ENCODE results near the gene DUSP5. TPM values are rescaled to one million over a fixed set of nuclear protein-coding genes. Genes with fewer than 3 reads are reported as not detected.
A peak's percentile ranks its signal among the peaks of the same experiment; 100 is the strongest.

The DUSP5 gene
- total and polyA plus RNA-seq, 2 of the 4 experiments (the other 2 are of a cell fraction) = 42.1 to 48.1 TPM

DNA sequence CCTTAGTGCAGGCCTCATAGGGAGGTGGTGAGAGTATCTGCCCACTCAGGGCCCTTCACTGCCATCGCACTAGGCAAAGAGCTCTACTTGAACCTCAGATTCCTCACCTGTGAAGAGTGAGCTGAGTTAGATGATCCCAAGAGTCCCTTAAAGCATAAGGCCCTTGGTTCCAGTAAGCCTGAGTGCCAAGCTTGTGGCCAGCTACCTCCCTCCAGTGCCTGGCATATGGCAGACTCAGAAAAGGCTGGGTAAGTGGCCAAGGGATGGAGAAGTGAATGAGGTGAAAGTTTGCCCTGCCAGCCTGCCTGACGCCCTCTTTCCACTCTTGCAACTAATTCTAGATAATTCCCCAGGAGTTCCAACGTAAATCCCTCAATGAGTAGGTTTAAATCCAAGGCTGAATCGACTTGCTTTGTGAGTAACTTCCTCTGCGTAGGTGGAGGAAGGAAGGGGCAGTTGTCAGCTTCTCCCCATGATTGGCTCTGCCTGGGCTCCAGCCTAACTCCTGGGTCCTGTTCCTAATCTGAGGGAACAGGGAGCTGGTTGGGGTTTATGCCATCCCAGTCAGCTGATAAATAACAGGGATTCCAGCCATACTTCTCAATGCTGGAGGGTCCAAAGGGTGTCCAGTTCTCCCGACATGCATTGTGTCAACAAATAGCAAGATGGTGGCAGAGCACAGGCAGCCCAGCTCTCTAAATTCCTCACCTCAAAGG is 14.2 kb downstream of the DUSP5 start:
- Histone ChIP-seq H3K23ac (ENCODE audit: low read depth, low read length) (peak overlapping the region; percentile 1; the same call in 1 of the 2 replicates), H3K4me2 (ENCODE audit: low read depth, low read length) (no peak overlapping the region), H4K5ac (ENCODE audit: low read depth, low read length) (peak overlapping the region; percentile 32), H3K27me3 (ENCODE audit: control insufficient read depth, insufficient read depth, low read length) (no peaks in the 10 kb centered on the region), H3K27ac (ENCODE audit: insufficient read depth, low read length) (peak overlapping the region; percentile 62), H4K8ac (ENCODE audit: low read depth in 2 of 2, low read length in 2 of 2) (peak overlapping the region in 1 of 2 experiments; percentile 23; a peak in 3 of 4 replicates), H3K9ac (ENCODE audit: low read depth, low read length) (no peak overlapping the region), H3K18ac (ENCODE audit: low read depth, low read length) (peak overlapping the region; percentile 38), H3K14ac (replicated peaks; ENCODE audit: low read depth, low read length) (peak overlapping the region; percentile 51), H3K9me1 (ENCODE audit: insufficient read depth, low read length) (peaks cover 29% of the 10 kb centered on the region), H3K9me3 (ENCODE audit: control insufficient read depth, insufficient read depth, low read length) (no peaks in the 10 kb centered on the region), H2BK20ac (ENCODE audit: low read depth, low read length) (peak overlapping the region; percentile 60; the same call in 1 of the 2 replicates), H3K4me1 (ENCODE audit: control insufficient read depth, insufficient read depth, low read length) (peaks cover 16% of the 10 kb centered on the region), H3K56ac (ENCODE audit: extremely low read depth, insufficient read depth, low read length) (no peak overlapping the region), H2BK15ac (ENCODE audit: low read depth, low read length) (peak overlapping the region; percentile 53; the same call in 2 of the 3 replicates), H3K79me1 (ENCODE audit: low read depth in 1 of 2, low read length in 2 of 2) (peaks cover 50 to 81% of the 10 kb centered on the region in 2 experiments), H3K4me3 (ENCODE audit: insufficient read depth, low read depth, low read length) (no peak overlapping the region), H2BK5ac (ENCODE audit: low read depth, low read length, poor library complexity, severe bottlenecking) (peak overlapping the region; percentile 20), H2AK5ac (ENCODE audit: low read depth, low read length) (peak overlapping the region; percentile 60), H2AK9ac (replicated peaks; ENCODE audit: low read depth, low read length, poor library complexity) (peak overlapping the region; percentile 57), H3K4ac (ENCODE audit: low read depth, low read length) (peak overlapping the region; percentile 65), H4K91ac (ENCODE audit: insufficient read depth, low read depth, low read length) (peak overlapping the region; percentile 56; the same call in 1 of the 2 replicates), H4K20me1 (ENCODE audit: insufficient read depth, low read length) (peaks cover 33% of the 10 kb centered on the region), H3K36me3 (ENCODE audit: control insufficient read depth, insufficient read depth, low read length) (peaks cover 51% of the 10 kb centered on the region), H2BK120ac (ENCODE audit: low read depth, low read length) (peak overlapping the region; percentile 45; the same call in 1 of the 2 replicates), H2AFZ (replicated peaks; ENCODE audit: low read length, poor library complexity) (no peak overlapping the region)
- CTCF ChIA-PET = interaction anchor here (0.8 to 1.8 kb wide), 3 partner anchors 8 to 35 kb away, joined by 3 to 5 read pairs (median 3); no protein-coding TSS in a partner anchor
- in situ Hi-C loops (cut with MboI; ENCODE audit: low sequenced_read_pairs) (no loop called here), dilution Hi-C loops (cut with HindIII; ENCODE audit: low sequenced_read_pairs, unreplicated experiment) (no loop called here), intact Hi-C loops (cut with micrococcal nuclease) (no loop called here)
- ATAC-seq (ENCODE audit: low read depth) = no peak
- no CpG with 5 or more reads among the region's 6 CpGs for WGBS, 2 experiments (ENCODE audit: extremely low coverage in 2 of 2, insufficient read length in 1 of 2)
- DNase-seq = no peak
- POLR2A ChIA-PET (ENCODE audit: unreplicated experiment) = interaction anchor here (1.0 kb wide), 1 partner anchor 8 kb away, joined by 3 read pairs; no protein-coding TSS in a partner anchor
- no peak for TF ChIP-seq FOS (IDR thresholded peaks at IDR 0.05; ENCODE audit: low read depth, low read length)
- no peak; the same call in none of the 2 replicates for TF ChIP-seq POLR2A (IDR thresholded peaks at IDR 0.05; ENCODE audit: low read depth, low read length)
- 0 out of 2 replicates have a peak, but pooled peaks have one; percentile 60 for TF ChIP-seq CHD1 (IDR thresholded peaks at IDR 0.05; ENCODE audit: low read depth, low read length)
- TF ChIP-seq, protein P1, sequence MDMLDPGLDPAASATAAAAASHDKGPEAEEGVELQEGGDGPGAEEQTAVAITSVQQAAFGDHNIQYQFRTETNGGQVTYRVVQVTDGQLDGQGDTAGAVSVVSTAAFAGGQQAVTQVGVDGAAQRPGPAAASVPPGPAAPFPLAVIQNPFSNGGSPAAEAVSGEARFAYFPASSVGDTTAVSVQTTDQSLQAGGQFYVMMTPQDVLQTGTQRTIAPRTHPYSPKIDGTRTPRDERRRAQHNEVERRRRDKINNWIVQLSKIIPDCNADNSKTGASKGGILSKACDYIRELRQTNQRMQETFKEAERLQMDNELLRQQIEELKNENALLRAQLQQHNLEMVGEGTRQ (IDR thresholded peaks at IDR 0.05; ENCODE audit: low read depth, low read length) = no peak; the same call in none of the 2 replicates
- no TSS peak for BruUV-seq (replicated peaks)
